ENCODE results near the gene TTC16. TPM values are rescaled to one million over a fixed set of nuclear protein-coding genes. Genes with fewer than 3 reads are reported as not detected.

Gene TTC16
- total RNA-seq, 4 donors from 2014 or later = not detected

DNA sequence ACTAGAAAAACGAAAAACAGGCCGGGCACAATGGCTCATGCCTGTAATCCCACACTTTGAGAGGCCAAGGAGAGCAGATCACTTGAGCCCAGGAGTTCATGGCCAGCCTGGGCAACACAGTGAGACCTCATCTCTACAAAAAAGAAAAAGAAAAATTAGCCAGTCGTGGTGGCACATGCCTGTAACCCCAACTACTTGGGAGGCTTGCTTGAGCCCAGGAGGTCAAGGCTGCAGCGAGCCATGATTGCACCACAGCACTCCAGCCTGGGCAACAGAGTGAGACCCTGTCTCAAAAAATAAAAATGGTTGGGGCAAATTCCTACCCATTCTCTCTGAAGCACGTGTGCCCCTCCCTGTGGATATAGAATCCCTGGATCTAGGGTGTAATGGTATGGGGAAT is 17.5 kb upstream of the TTC16 start:
- Histone ChIP-seq H3K27ac (peak overlapping the region in 2 of 4 donors; percentile 86 to 87), H3K36me3 (peaks cover 0 to 15% of the 10 kb centered on the region in 2 donors), H3K4me1 (peaks cover 0 to 21% (median 3%) of the 10 kb centered on the region in 3 donors), H3K4me3 (no peak overlapping the region), H3K27me3 (peaks cover under 1% of the 10 kb centered on the region), H3K9me3 (no peaks in the 10 kb centered on the region)
- 91 to 94% methylated on average over 5 of the region's 5 CpGs for WGBS, 2 donors (ENCODE audit: low coverage in 1 of 2)
- no peak for ATAC-seq
- TF ChIP-seq EP300 (IDR thresholded peaks at IDR 0.05) = no peak
- no peak for TF ChIP-seq POLR2AphosphoS5 (IDR thresholded peaks at IDR 0.05)
- TF ChIP-seq, protein P1, sequence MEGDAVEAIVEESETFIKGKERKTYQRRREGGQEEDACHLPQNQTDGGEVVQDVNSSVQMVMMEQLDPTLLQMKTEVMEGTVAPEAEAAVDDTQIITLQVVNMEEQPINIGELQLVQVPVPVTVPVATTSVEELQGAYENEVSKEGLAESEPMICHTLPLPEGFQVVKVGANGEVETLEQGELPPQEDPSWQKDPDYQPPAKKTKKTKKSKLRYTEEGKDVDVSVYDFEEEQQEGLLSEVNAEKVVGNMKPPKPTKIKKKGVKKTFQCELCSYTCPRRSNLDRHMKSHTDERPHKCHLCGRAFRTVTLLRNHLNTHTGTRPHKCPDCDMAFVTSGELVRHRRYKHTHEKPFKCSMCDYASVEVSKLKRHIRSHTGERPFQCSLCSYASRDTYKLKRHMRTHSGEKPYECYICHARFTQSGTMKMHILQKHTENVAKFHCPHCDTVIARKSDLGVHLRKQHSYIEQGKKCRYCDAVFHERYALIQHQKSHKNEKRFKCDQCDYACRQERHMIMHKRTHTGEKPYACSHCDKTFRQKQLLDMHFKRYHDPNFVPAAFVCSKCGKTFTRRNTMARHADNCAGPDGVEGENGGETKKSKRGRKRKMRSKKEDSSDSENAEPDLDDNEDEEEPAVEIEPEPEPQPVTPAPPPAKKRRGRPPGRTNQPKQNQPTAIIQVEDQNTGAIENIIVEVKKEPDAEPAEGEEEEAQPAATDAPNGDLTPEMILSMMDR (IDR thresholded peaks at IDR 0.05) = no peak
- no peak for TF ChIP-seq POLR2A (IDR thresholded peaks at IDR 0.05)

DNA sequence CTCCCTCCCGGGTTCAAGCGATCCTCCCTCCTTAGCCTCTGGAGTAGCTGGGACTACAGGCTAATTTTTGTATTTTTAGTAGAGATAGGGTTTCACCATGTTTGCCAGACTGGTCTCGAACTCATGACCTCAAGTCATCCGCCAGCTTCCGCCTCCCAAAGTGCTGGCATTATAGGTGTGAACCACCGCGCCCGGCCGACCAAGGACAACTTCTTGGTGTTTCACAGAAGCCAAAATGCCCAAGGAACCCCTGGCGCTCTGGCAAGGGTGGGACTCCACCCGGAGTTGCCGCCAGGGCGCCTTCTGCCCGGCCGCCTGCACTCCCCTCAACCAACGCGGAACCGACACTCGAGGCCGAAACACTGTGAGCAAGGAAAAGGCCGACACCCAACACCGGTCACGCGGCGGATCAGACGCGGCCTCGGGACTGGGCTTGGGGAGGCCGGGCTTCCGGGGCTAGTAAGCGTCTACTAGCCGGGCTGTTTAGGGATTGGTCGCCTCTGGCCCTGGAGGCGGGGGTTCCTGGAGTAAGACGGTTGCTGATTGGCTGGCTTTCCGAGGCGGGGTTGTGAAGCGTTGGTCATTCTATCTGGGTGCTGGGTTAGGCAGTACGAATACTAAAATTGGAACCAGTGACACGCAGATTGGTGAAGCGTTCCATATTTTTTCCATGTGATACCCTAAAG is 16.8 kb upstream of the TTC16 start:
- peak; percentile 99 for ATAC-seq
- Histone ChIP-seq H3K4me3 (peak overlapping the region in 1 of 2 donors; percentile 38), H3K9me3 (no peaks in the 10 kb centered on the region), H3K36me3 (peaks cover 0 to 7% of the 10 kb centered on the region in 2 donors), H3K27ac (peak overlapping the region; percentile 42 to 90 (median 86)), H3K27me3 (peaks cover 6% of the 10 kb centered on the region), H3K4me1 (peaks cover 0 to 21% (median 3%) of the 10 kb centered on the region in 3 donors)
- TF ChIP-seq POLR2A (IDR thresholded peaks at IDR 0.05) = peak; percentile 45 to 49
- no peak for TF ChIP-seq EP300 (IDR thresholded peaks at IDR 0.05)
- TF ChIP-seq, protein P1 (IDR thresholded peaks at IDR 0.05) = peak in 3 of 4 experiments; percentile 35 to 61 (median 43)
- TF ChIP-seq POLR2AphosphoS5 (IDR thresholded peaks at IDR 0.05) = peak; percentile 61
- WGBS, 2 donors (ENCODE audit: low coverage in 1 of 2) = 0 to 8% methylated on average over 2 to 21 of the region's 41 CpGs

DNA sequence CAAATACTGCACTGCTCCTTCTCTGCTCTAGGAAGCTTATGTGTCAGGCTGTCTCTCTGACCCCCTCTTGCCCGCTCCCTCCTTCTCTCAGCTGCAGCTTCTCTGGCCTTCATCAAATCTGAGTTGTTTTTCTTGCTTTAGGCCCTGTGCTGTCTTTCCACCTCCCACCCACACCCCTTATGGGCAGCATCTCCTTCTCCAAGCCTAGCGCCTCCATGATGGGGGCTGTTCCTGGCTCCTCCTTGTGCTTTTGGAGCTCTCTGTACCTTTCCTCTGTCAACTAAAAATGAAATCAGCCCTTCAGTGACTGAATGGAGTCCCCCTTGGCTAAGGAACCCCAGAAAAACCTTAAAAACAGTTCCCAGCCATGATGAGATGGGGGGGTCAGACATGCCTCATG is 15.7 kb upstream of the TTC16 start:
- Histone ChIP-seq H3K4me1 (peaks cover 0 to 21% (median 3%) of the 10 kb centered on the region in 3 donors), H3K9me3 (no peaks in the 10 kb centered on the region), H3K4me3 (no peak overlapping the region), H3K36me3 (no peaks in the 10 kb centered on the region), H3K27me3 (peaks cover 16% of the 10 kb centered on the region), H3K27ac (peak overlapping the region in 2 of 4 donors; percentile 86 to 87)
- WGBS, 2 donors (ENCODE audit: low coverage in 1 of 2) = 85 to 100% methylated on average over 2 of the region's 2 CpGs
- TF ChIP-seq, protein P1 (IDR thresholded peaks at IDR 0.05) = no peak
- TF ChIP-seq POLR2AphosphoS5 (IDR thresholded peaks at IDR 0.05) (no peak), POLR2A (IDR thresholded peaks at IDR 0.05) (no peak), EP300 (IDR thresholded peaks at IDR 0.05) (no peak)
- ATAC-seq = no peak

DNA sequence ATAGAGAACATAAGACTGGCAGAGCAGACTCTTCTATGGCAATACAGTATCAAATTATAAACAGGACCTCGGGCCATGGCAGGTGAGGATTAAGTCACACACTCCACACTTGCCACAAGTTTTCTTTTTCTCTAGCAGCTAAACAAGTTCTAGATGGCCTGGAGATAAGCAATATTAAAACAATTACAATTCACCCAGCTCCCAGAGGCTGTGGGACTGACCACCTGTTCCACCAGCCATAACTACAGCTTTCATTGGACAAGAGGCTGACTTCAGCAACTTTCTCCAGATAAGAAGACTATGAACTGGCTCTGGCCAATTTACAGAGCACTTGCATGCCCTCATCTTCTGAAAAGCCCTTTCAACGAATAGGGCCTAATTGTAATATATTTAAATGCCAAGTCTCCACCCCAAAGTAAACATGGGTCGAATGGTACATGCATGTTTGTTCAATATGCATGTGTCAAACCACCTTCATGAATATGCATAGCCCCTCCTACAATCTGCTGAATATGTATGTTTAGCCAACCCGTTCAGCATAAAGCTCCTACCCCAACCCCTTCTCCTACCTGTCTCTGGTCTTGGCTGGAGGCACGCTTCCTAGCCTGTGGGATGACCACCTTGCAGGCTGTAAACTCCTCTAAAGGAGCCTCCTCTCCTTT is 15.2 kb upstream of the TTC16 start:
- no peaks in the 10 kb centered on the region for H3K36me3 ChIP-seq
- H3K9me3 ChIP-seq = no peaks in the 10 kb centered on the region
- H3K4me3 ChIP-seq = no peak overlapping the region
- no peak for ATAC-seq
- no peak overlapping the region for H3K27ac ChIP-seq
- TF ChIP-seq EP300 (IDR thresholded peaks at IDR 0.05) (no peak), POLR2AphosphoS5 (IDR thresholded peaks at IDR 0.05) (no peak), POLR2A (IDR thresholded peaks at IDR 0.05) (no peak)
- TF ChIP-seq, protein P1 (IDR thresholded peaks at IDR 0.05) = no peak
- H3K4me1 ChIP-seq = peaks cover 0 to 21% (median 3%) of the 10 kb centered on the region in 3 donors
- WGBS, 2 donors (ENCODE audit: low coverage in 1 of 2) = 70 to 80% methylated on average over 3 to 5 of the region's 5 CpGs
- peaks cover 17% of the 10 kb centered on the region for H3K27me3 ChIP-seq

Measured in gastroesophageal sphincter (tissue), 4 donors.